Right lobe of liver (tissue), 4 donors: ENCODE data around the gene PIK3C2G.

Experiments
- POLR2A ChIP-seq: fragments of 450-650 bp; IDR thresholded peaks from one replicate; pipeline ENCODE4 v1.6.1; 2017; ENCODE audit warnings: antibody characterized with exemption, mild to moderate bottlenecking
- TF ChIP-seq, protein P1 (sequence below), 4 donors: fragments of 200-600 bp in 3 of 4; fragments of 450-650 bp in 1 of 4; IDR thresholded peaks; one replicate each; pipeline versions ENCODE4 v1.5.1 to v1.8.0; 2016 to 2022; ENCODE audit warnings: antibody characterized with exemption in 4 of 4, mild to moderate bottlenecking in 2 of 4
- donor health status: DM: no; HTN: no; CAD: no.
- donor health status: DM: no; HTN: no; CAD: no.
- donor health status: DM: no; HTN: yes; CAD: no.

DNA sequence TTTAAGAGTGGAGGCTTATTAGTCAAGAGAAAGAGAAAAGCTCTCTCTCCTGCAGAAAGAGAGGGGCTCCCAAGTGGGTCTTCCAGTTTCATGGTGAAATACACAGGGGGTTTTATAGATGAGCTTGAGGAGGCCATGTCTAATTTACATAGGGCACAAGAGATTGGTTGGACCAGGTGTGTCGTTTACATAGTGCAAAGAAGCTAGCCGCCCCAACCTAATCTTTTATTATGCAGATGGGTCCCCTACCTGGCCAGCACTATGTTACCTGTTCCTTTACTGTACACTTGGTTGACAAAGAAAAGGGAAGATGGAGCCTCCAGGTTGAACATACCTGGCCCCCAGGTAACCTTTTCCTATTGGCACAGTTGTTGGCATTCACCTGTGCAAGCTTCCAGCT is 195.0 kb downstream of the PIK3C2G start:
- TF ChIP-seq, protein P1, sequence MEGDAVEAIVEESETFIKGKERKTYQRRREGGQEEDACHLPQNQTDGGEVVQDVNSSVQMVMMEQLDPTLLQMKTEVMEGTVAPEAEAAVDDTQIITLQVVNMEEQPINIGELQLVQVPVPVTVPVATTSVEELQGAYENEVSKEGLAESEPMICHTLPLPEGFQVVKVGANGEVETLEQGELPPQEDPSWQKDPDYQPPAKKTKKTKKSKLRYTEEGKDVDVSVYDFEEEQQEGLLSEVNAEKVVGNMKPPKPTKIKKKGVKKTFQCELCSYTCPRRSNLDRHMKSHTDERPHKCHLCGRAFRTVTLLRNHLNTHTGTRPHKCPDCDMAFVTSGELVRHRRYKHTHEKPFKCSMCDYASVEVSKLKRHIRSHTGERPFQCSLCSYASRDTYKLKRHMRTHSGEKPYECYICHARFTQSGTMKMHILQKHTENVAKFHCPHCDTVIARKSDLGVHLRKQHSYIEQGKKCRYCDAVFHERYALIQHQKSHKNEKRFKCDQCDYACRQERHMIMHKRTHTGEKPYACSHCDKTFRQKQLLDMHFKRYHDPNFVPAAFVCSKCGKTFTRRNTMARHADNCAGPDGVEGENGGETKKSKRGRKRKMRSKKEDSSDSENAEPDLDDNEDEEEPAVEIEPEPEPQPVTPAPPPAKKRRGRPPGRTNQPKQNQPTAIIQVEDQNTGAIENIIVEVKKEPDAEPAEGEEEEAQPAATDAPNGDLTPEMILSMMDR (IDR thresholded peaks at IDR 0.05): no peak
- no peak for TF ChIP-seq POLR2A
